Measurements from ENCODE around the gene SHB.

GRCh38 chr9:38067859-38068681, 957 bp downstream of the SHB start:
- TF ChIP-seq CTCF (IDR thresholded peaks at IDR 0.05) = no peak
- no peak for TF ChIP-seq POLR2A (IDR thresholded peaks at IDR 0.05)

Measured in prostate gland (tissue), 2 donors.